Measurements from ENCODE around the gene PANX2. TPM values are rescaled to one million over a fixed set of nuclear protein-coding genes. Genes with fewer than 3 reads are reported as not detected.
A peak's percentile ranks its signal among the peaks of the same experiment; 100 is the strongest.

Gene PANX2
- total RNA-seq, 1 donor from 2014 or later = 4.2 TPM

DNA sequence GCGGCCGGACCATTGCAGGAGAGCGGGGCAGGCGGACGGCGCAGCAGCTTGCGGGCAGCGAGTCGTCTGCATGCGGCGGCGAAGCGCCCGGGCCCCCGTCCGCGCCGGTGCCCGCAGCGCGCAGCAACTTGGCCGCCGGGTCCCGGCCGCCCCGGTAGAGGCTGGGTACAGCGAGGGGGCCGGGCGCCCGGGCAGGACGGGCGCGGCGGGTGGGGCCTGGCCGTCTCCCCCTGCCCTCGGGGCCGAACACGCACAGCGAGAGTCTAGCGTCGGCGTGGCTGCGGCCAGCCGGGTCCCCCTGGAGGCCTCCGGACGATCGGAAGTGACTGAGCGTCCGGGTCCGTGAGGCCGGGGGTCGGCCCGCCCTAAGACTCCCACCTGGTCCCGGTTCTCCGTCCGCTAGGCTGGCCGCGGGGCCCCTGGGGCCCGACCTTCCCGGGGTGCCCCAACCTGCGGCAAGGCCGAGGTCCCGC is 14.4 kb downstream of the PANX2 start:
- Histone ChIP-seq H3K27ac (peak overlapping the region; percentile 63), H3K4me1 (peaks cover 50% of the 10 kb centered on the region), H3K36me3 (no peaks in the 10 kb centered on the region), H3K9me3 (no peaks in the 10 kb centered on the region), H3K4me3 (peak overlapping the region; percentile 65 to 78), H3K27me3 (no peaks in the 10 kb centered on the region)
- TF ChIP-seq POLR2A (IDR thresholded peaks at IDR 0.05) = no peak
- intact Hi-C loops (cut with DNase I) = no loop called here
- DNase-seq (ENCODE audit: extremely low spot score in 2 of 2) = no peak

DNA sequence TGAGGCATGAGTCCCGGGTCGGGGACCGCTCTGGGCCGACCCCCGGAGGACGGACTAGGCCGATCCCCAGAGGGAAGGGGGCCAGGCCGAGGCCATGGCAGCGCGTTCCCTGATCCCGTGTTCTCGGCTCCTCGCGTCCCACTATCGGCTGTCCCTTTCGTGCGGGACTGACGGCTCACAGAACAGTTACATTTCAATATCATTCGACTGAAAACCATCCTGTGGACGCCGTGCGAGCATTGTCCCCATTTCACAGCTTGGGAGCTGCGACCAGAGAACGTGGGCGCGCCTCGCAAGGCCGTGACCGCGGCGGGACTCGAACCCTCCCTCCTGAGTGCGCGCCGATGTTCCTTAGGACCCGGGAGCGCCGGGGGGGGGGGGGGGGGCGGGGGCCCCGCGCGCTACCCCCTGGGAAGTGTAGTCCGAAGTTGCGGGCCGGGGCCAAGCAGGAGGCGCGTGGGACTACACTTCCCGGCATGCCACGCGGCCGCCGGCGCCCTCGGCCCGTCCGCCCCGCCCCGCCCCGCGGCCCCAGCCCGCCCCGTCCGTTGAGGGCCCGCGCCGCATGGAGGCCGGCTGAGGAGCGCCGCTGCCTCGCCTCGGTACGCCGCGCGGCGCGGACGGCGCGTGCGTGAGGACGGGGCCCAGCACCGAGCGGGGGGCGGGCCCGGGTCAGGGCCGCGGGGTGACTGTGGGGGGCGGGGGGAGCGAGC is 15.0 kb downstream of the PANX2 start, which contains the start of gene TRABD:
TRABD (plus strand) TSS at position 539 of the 713 bp plus-strand sequence. CDS start 7,148 bp downstream, outside the sequence.
- no peaks in the 10 kb centered on the region for H3K9me3 ChIP-seq
- no peaks in the 10 kb centered on the region for H3K36me3 ChIP-seq
- H3K27me3 ChIP-seq = no peaks in the 10 kb centered on the region
- H3K27ac ChIP-seq = peak within 1 kb of the TSS; percentile 75
- peaks cover 55% of the 10 kb centered on the region for H3K4me1 ChIP-seq
- intact Hi-C loops (cut with DNase I) = no loop called here
- no peak for DNase-seq (ENCODE audit: extremely low spot score in 2 of 2)
- TF ChIP-seq POLR2AphosphoS5 (IDR thresholded peaks at IDR 0.05; ENCODE audit: insufficient read depth in 1 of 2, low read depth in 1 of 2) = peak in 1 of 2 donors; percentile 69
- TF ChIP-seq, protein P1, sequence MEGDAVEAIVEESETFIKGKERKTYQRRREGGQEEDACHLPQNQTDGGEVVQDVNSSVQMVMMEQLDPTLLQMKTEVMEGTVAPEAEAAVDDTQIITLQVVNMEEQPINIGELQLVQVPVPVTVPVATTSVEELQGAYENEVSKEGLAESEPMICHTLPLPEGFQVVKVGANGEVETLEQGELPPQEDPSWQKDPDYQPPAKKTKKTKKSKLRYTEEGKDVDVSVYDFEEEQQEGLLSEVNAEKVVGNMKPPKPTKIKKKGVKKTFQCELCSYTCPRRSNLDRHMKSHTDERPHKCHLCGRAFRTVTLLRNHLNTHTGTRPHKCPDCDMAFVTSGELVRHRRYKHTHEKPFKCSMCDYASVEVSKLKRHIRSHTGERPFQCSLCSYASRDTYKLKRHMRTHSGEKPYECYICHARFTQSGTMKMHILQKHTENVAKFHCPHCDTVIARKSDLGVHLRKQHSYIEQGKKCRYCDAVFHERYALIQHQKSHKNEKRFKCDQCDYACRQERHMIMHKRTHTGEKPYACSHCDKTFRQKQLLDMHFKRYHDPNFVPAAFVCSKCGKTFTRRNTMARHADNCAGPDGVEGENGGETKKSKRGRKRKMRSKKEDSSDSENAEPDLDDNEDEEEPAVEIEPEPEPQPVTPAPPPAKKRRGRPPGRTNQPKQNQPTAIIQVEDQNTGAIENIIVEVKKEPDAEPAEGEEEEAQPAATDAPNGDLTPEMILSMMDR (IDR thresholded peaks at IDR 0.05) = no peak
- peak within 1 kb of the TSS; percentile 65 to 78 for H3K4me3 ChIP-seq

DNA sequence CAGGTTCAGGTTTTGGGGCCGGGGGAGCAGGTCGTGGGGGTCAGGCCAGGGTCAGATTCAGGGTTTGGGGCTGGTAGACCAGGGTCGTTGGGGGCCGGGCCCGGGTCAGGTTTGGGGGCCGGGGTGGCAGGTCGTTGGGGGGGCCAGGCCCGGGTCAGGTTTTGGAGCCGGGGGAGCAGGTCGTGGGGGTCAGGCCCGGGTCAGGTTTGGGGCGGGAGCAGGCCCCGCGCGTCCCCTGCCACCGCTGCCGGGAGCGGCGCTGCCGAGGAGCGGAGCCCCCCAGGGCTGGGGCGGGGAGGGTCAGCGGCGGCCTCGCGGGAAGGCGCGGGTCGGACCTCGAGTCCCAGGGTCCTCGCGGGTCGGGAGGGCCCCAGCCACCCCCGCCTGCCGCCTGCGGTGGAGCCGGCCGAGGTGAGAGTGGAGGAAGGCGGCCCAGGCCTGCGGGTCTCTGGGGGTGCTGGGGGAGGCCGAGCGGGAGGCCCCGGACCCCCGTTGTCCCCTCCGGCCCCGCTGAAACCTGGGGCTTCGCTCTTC is 15.7 kb downstream of the PANX2 start:
- Histone ChIP-seq H3K27me3 (no peaks in the 10 kb centered on the region), H3K36me3 (no peaks in the 10 kb centered on the region), H3K9me3 (no peaks in the 10 kb centered on the region), H3K4me1 (peaks cover 62% of the 10 kb centered on the region), H3K4me3 (peak overlapping the region; percentile 65 to 78), H3K27ac (peak overlapping the region; percentile 75)
- TF ChIP-seq POLR2AphosphoS5 (IDR thresholded peaks at IDR 0.05; ENCODE audit: insufficient read depth in 1 of 2, low read depth in 1 of 2) (no peak), POLR2A (IDR thresholded peaks at IDR 0.05) (no peak)
- TF ChIP-seq, protein P1 (IDR thresholded peaks at IDR 0.05) = no peak
- intact Hi-C loops (cut with DNase I) = no loop called here
- DNase-seq (ENCODE audit: extremely low spot score in 2 of 2) = no peak

DNA sequence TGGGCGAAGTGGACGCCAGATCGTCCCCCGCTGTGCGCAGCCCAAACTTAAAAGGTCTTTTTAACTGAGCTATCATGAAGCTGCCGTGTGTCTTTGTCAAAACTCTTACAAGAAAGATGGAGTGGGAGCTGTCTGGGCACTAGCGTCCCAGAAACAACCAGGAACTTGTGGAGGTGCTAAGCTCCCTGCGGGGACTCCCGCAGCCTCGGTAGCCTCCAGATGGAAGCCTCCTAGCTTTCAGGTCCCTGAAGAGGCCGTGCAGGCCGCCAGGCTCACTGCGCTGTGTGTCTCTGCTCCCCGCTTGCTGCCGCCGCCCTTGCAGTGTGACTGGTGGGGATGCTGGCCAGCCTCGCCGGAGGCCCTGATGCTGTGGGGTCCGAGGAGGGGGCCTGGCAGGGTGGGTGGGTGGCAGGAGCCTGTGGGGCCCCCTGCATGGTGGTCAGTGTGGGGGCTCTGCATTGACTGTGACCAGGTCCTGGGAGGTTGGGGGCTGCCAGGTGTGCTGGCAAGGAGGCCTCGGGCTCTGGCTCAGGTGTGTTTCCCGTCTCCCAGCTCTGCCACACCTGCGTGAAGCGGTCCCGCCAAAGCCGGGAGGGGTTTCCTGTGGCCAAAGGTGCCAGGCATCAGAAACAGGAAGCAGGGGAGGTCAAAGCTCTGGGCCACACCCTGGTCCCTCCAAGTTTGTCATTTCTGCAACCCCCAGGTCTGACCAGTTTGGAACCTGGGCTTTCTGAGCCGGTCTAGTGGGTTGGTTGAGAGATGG is 16.4 kb downstream of the PANX2 start:
- H3K4me1 ChIP-seq = peaks cover 69% of the 10 kb centered on the region
- intact Hi-C loops (cut with DNase I) = no loop called here
- TF ChIP-seq POLR2A (IDR thresholded peaks at IDR 0.05) (no peak), POLR2AphosphoS5 (IDR thresholded peaks at IDR 0.05; ENCODE audit: insufficient read depth in 1 of 2, low read depth in 1 of 2) (no peak)
- TF ChIP-seq, protein P1 (IDR thresholded peaks at IDR 0.05) = no peak

DNA sequence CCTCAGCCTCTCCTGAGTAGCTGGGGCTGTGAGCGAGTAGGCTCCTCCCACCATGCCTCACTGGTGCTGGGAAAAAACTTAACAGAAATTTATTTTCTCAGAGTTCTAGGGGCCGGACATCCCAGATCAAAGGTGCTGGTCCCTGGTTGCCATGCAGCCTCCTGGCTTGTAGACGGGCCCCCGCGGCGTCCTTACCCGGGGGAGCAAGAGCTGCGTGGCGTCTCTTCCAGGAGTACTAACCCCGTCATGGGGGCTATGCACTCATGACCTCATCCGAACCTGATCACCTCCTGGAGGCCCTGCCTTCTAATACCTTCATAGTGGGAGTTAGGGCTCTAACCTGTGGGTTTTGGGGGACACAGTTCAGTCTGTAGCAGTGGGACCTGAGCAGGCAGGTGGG is 17.8 kb downstream of the PANX2 start:
- intact Hi-C loops (cut with DNase I) = no loop called here
- Histone ChIP-seq H3K4me3 (no peak overlapping the region), H3K4me1 (peaks cover 82% of the 10 kb centered on the region), H3K27me3 (no peaks in the 10 kb centered on the region), H3K27ac (peak overlapping the region; percentile 89), H3K9me3 (no peaks in the 10 kb centered on the region), H3K36me3 (no peaks in the 10 kb centered on the region)
- no peak for DNase-seq (ENCODE audit: extremely low spot score in 2 of 2)
- TF ChIP-seq, protein P1 (IDR thresholded peaks at IDR 0.05) = no peak
- TF ChIP-seq POLR2AphosphoS5 (IDR thresholded peaks at IDR 0.05; ENCODE audit: insufficient read depth in 1 of 2, low read depth in 1 of 2) (no peak), POLR2A (IDR thresholded peaks at IDR 0.05) (no peak)

More for the DNA sequence above, 16.4 kb downstream of the PANX2 start:
- no peaks in the 10 kb centered on the region for H3K27me3 ChIP-seq
- DNase-seq (ENCODE audit: extremely low spot score in 2 of 2) = no peak
- H3K27ac ChIP-seq = peak overlapping the region; percentile 75
- H3K36me3 ChIP-seq = no peaks in the 10 kb centered on the region
- no peaks in the 10 kb centered on the region for H3K9me3 ChIP-seq
- peak overlapping the region; percentile 65 to 78 for H3K4me3 ChIP-seq
